Adipocyte (in vitro differentiated cells): ENCODE measurements around the gene RAB10.

Experiments
- DNase-seq: peaks from one replicate; pipeline ENCODE4 v3.0.0-alpha.2; 2015; ENCODE audit warnings: low read depth
- H3K27me3 ChIP-seq: replicated peaks from 2 replicates; pipeline ENCODE4 v1.7.0; 2013; ENCODE audit warnings: mild to moderate bottlenecking, low read length, moderate library complexity; ENCODE audit not compliant: control insufficient read depth, insufficient read depth
- H3K36me3 ChIP-seq: 2 replicates; pipeline ENCODE4 v1.7.0; 2013; ENCODE audit warnings: low read length, mild to moderate bottlenecking, moderate library complexity; ENCODE audit not compliant: control insufficient read depth, insufficient read depth, severe bottlenecking
- H3K4me1 ChIP-seq: 2 replicates; pipeline ENCODE4 v1.7.0; 2013; ENCODE audit warnings: mild to moderate bottlenecking, low read length, moderate library complexity; ENCODE audit not compliant: control insufficient read depth, insufficient read depth
- H3K4me3 ChIP-seq: 2 replicates; pipeline ENCODE4 v1.7.0; 2013; ENCODE audit warnings: mild to moderate bottlenecking, low read length, moderate library complexity
- H3K9ac ChIP-seq: 2 replicates; pipeline ENCODE4 v1.7.0; 2013; ENCODE audit warnings: mild to moderate bottlenecking, low read length, moderate library complexity
- H3K9me3 ChIP-seq: 2 replicates; pipeline ENCODE4 v1.7.0; 2013; ENCODE audit warnings: mild to moderate bottlenecking, low read length, moderate library complexity; ENCODE audit not compliant: control insufficient read depth

RAB10 gene

GRCh38 chr2:26039603-26040323 is 5.9 kb downstream of the RAB10 start:
- DNase-seq: no peak
- Histone ChIP-seq H3K9me3 (no peaks in the 10 kb centered on the region), H3K9ac (no peak overlapping the region), H3K36me3 (peaks cover 5% of the 10 kb centered on the region), H3K4me1 (peaks cover 23% of the 10 kb centered on the region), H3K27me3 (no peaks in the 10 kb centered on the region), H3K4me3 (no peak overlapping the region)

GRCh38 chr2:26043109-26043508 is 9.2 kb downstream of the RAB10 start:
- H3K4me1 ChIP-seq: peaks cover 16% of the 10 kb centered on the region
- no peak overlapping the region for H3K4me3 ChIP-seq
- no peak overlapping the region for H3K9ac ChIP-seq
- no peaks in the 10 kb centered on the region for H3K9me3 ChIP-seq
- no peak for DNase-seq
- peaks cover 5% of the 10 kb centered on the region for H3K36me3 ChIP-seq
- no peaks in the 10 kb centered on the region for H3K27me3 ChIP-seq

GRCh38 chr2:26043862-26044696 is 10.2 kb downstream of the RAB10 start:
- peaks cover 22% of the 10 kb centered on the region for H3K4me1 ChIP-seq
- H3K36me3 ChIP-seq: peaks cover 5% of the 10 kb centered on the region
- no peaks in the 10 kb centered on the region for H3K9me3 ChIP-seq
- H3K4me3 ChIP-seq: peak overlapping the region; percentile 71
- H3K9ac ChIP-seq: peak overlapping the region; percentile 21
- no peaks in the 10 kb centered on the region for H3K27me3 ChIP-seq
- peak; percentile 72 for DNase-seq

GRCh38 chr2:26048791-26049190 is 14.9 kb downstream of the RAB10 start:
- no peak for DNase-seq
- no peaks in the 10 kb centered on the region for H3K27me3 ChIP-seq
- no peaks in the 10 kb centered on the region for H3K36me3 ChIP-seq
- no peak overlapping the region for H3K9ac ChIP-seq
- H3K9me3 ChIP-seq: no peaks in the 10 kb centered on the region
- H3K4me3 ChIP-seq: no peak overlapping the region
- peaks cover 33% of the 10 kb centered on the region for H3K4me1 ChIP-seq

GRCh38 chr2:26049641-26050040 is 15.8 kb downstream of the RAB10 start:
- Histone ChIP-seq H3K4me1 (peaks cover 25% of the 10 kb centered on the region), H3K4me3 (no peak overlapping the region), H3K9me3 (no peaks in the 10 kb centered on the region), H3K27me3 (no peaks in the 10 kb centered on the region), H3K36me3 (no peaks in the 10 kb centered on the region), H3K9ac (no peak overlapping the region)
- no peak for DNase-seq

GRCh38 chr2:26052740-26053139 is 18.9 kb downstream of the RAB10 start:
- no peak for DNase-seq
- no peaks in the 10 kb centered on the region for H3K9me3 ChIP-seq
- peaks cover 26% of the 10 kb centered on the region for H3K4me1 ChIP-seq
- H3K27me3 ChIP-seq: no peaks in the 10 kb centered on the region
- H3K36me3 ChIP-seq: no peaks in the 10 kb centered on the region
- no peak overlapping the region for H3K9ac ChIP-seq
- H3K4me3 ChIP-seq: no peak overlapping the region

- DNase-seq: peak; percentile 29
- no peak overlapping the region for H3K4me3 ChIP-seq
- H3K4me1 ChIP-seq: peaks cover 16% of the 10 kb centered on the region
- H3K36me3 ChIP-seq: no peaks in the 10 kb centered on the region
- H3K9me3 ChIP-seq: no peaks in the 10 kb centered on the region
- H3K27me3 ChIP-seq: no peaks in the 10 kb centered on the region
- H3K9ac ChIP-seq: no peak overlapping the region
These were observed 20.9 kb downstream of the RAB10 start for GRCh38 chr2:26054598-26055348.

GRCh38 chr2:26058390-26058789 is 24.5 kb downstream of the RAB10 start:
- H3K9me3 ChIP-seq: no peaks in the 10 kb centered on the region
- peaks cover 10% of the 10 kb centered on the region for H3K4me1 ChIP-seq
- H3K4me3 ChIP-seq: no peak overlapping the region
- DNase-seq: no peak
- no peaks in the 10 kb centered on the region for H3K27me3 ChIP-seq
- H3K36me3 ChIP-seq: peaks cover 3% of the 10 kb centered on the region
- no peak overlapping the region for H3K9ac ChIP-seq

GRCh38 chr2:26059542-26059941 is 25.7 kb downstream of the RAB10 start:
- Histone ChIP-seq H3K27me3 (no peaks in the 10 kb centered on the region), H3K9ac (no peak overlapping the region), H3K4me1 (peaks cover 12% of the 10 kb centered on the region), H3K36me3 (peaks cover 4% of the 10 kb centered on the region), H3K9me3 (no peaks in the 10 kb centered on the region), H3K4me3 (no peak overlapping the region)
- no peak for DNase-seq

GRCh38 chr2:26061539-26061938 is 27.7 kb downstream of the RAB10 start:
- Histone ChIP-seq H3K36me3 (peaks cover 7% of the 10 kb centered on the region), H3K9ac (no peak overlapping the region), H3K4me1 (peaks cover 11% of the 10 kb centered on the region), H3K27me3 (no peaks in the 10 kb centered on the region), H3K9me3 (no peaks in the 10 kb centered on the region), H3K4me3 (no peak overlapping the region)
- no peak for DNase-seq

GRCh38 chr2:26064846-26065245 is 31.0 kb downstream of the RAB10 start:
- Histone ChIP-seq H3K4me3 (no peak overlapping the region), H3K27me3 (no peaks in the 10 kb centered on the region), H3K9me3 (no peaks in the 10 kb centered on the region), H3K4me1 (peaks cover 19% of the 10 kb centered on the region), H3K9ac (no peak overlapping the region), H3K36me3 (peaks cover 17% of the 10 kb centered on the region)
- DNase-seq: no peak
